SU-DHL-6 (cell line): ENCODE data around the gene AVPR1B.
"Not testable (repeated sequence)": the region's sequence is repeated elsewhere in the genome, so short reads cannot be mapped to it uniquely, and the experiment has no call there.

ENCODE experiments used
- CTCF ChIP-seq: fragments of 200-600 bp; sonication (generic); IDR thresholded peaks from one replicate; pipeline ENCODE4 v1.5.1; 2017; ENCODE audit warnings: antibody characterized with exemption, mild to moderate bottlenecking, low read length, moderate library complexity; ENCODE audit not compliant: insufficient read depth, poor library complexity, severe bottlenecking
- EZH2phosphoT487 ChIP-seq: fragments of 200-600 bp; sonication (generic), shearing (Covaris generic); conservative IDR thresholded peaks from 2 replicates; pipeline ENCODE4 v1.6.1; 2018; ENCODE audit warnings: mild to moderate bottlenecking, antibody characterized with exemption, low read length, moderate library complexity, mixed read lengths

- TF ChIP-seq CTCF, EZH2phosphoT487: not testable (repeated sequence)
Measured at GRCh38 chr1:206064501-206064900, 52.7 kb downstream of the AVPR1B start.
